HepG2 (cell line): Measurements from ENCODE around the gene CRY1. TPM values are rescaled to one million over a fixed set of nuclear protein-coding genes. Genes with fewer than 3 reads are reported as not detected.

Experiments
- ATAD3A ChIP-seq: sonication (generic); formaldehyde crosslinking; IDR thresholded peaks from 2 replicates; pipeline ENCODE4 v1.4.0; 2020; ENCODE audit warnings: missing genetic modification reagents
- CBFB ChIP-seq: sonication (generic); formaldehyde crosslinking; IDR thresholded peaks from 2 replicates; pipeline ENCODE4 v1.4.0; 2020; ENCODE audit warnings: missing genetic modification reagents
- HDAC1 ChIP-seq: sonication (generic); formaldehyde crosslinking; IDR thresholded peaks from 2 replicates; pipeline ENCODE4 v1.5.1; 2020; ENCODE audit warnings: mild to moderate bottlenecking, missing genetic modification reagents
- MBNL3 ChIP-seq: fragments of 250-450 bp; sonication (Bioruptor Pico); conservative IDR thresholded peaks from 2 replicates; pipeline ENCODE4 v1.8.0; 2022; ENCODE audit warnings: mild to moderate bottlenecking, inconsistent platforms
- PAX8 ChIP-seq: sonication (generic); formaldehyde crosslinking; IDR thresholded peaks from 2 replicates; pipeline ENCODE4 v1.8.0; 2022; ENCODE audit warnings: mild to moderate bottlenecking, missing genetic modification reagents, borderline replicate concordance
- TEAD2 ChIP-seq: sonication (generic); formaldehyde crosslinking; IDR thresholded peaks from 2 replicates; pipeline ENCODE4 v1.9.0; 2021; ENCODE audit warnings: missing genetic modification reagents
- ZNF232 ChIP-seq: sonication (generic); formaldehyde crosslinking; IDR thresholded peaks from 2 replicates; pipeline ENCODE4 v1.4.0; 2020; ENCODE audit warnings: missing genetic modification reagents, borderline replicate concordance
- ZNF331 ChIP-seq: sonication (generic); formaldehyde crosslinking; IDR thresholded peaks from 2 replicates; pipeline ENCODE4 v1.4.0; 2020; ENCODE audit warnings: missing genetic modification reagents
- ZNF431 ChIP-seq: sonication (generic); formaldehyde crosslinking; IDR thresholded peaks from 2 replicates; pipeline ENCODE4 v1.9.0; 2022; ENCODE audit warnings: missing genetic modification reagents, low read depth, mild to moderate bottlenecking, borderline replicate concordance
- ZNF724P ChIP-seq: sonication (generic); formaldehyde crosslinking; IDR thresholded peaks from 2 replicates; pipeline ENCODE4 v1.8.0; 2022; ENCODE audit warnings: missing genetic modification reagents, borderline replicate concordance
- polyA plus RNA-seq, 8 experiments: library from polyadenylated mRNA; depleted of rRNA in 3 of 8; stranded (reverse) in 7 of 8; unstranded in 1 of 8; fragments of >200 nt; fragmentation: Illumina TruSeq in 4 of 8; extraction: Trizol in 4 of 8; gene quantifications; 2 replicates each; pipeline versions ENCODE4 v1.2.1 to v1.2.3, GENCODE V29; 2011 to 2016; ENCODE audit warnings: low read depth in 4 of 8, missing spikeins in 1 of 8, mixed read lengths in 1 of 8; ENCODE audit not compliant: insufficient read depth in 1 of 8
- total RNA-seq, 5 experiments: library from RNA; depleted of rRNA; stranded (reverse); fragments of >200 nt; fragmentation: Illumina TruSeq; extraction: Trizol; gene quantifications; 2 replicates each; pipeline ENCODE4 v1.2.3, GENCODE V29; 2016; ENCODE audit warnings: low read depth in 1 of 5
- TF ChIP-seq, protein P1 (sequence below): sonication (generic); formaldehyde crosslinking; IDR thresholded peaks from 2 replicates; pipeline ENCODE4 v1.5.1; 2020; ENCODE audit warnings: mild to moderate bottlenecking, missing genetic modification reagents, borderline replicate concordance
- TF ChIP-seq, protein P2 (sequence below): IDR thresholded peaks from 2 replicates; pipeline ENCODE4 v1.6.1; 2016
- TF ChIP-seq, protein P3 (sequence below): IDR thresholded peaks from 2 replicates; pipeline ENCODE4 v1.6.1; 2012; ENCODE audit warnings: low read length, improper control_type of control experiment
- TF ChIP-seq, protein P4 (sequence below): IDR thresholded peaks from 2 replicates; pipeline ENCODE4 v1.6.1; 2016; ENCODE audit warnings: low read depth
- TF ChIP-seq, protein P5 (sequence below): sonication (generic); formaldehyde crosslinking; IDR thresholded peaks from 2 replicates; pipeline ENCODE4 v1.4.0; 2020; ENCODE audit warnings: missing genetic modification reagents, low read depth, mild to moderate bottlenecking, borderline replicate concordance

The CRY1 gene
- total and polyA plus RNA-seq, 2 of the 13 experiments (the other 11 are each of a cell fraction or from before 2014, with no cell fraction given) = 11.4 to 13.9 TPM

DNA sequence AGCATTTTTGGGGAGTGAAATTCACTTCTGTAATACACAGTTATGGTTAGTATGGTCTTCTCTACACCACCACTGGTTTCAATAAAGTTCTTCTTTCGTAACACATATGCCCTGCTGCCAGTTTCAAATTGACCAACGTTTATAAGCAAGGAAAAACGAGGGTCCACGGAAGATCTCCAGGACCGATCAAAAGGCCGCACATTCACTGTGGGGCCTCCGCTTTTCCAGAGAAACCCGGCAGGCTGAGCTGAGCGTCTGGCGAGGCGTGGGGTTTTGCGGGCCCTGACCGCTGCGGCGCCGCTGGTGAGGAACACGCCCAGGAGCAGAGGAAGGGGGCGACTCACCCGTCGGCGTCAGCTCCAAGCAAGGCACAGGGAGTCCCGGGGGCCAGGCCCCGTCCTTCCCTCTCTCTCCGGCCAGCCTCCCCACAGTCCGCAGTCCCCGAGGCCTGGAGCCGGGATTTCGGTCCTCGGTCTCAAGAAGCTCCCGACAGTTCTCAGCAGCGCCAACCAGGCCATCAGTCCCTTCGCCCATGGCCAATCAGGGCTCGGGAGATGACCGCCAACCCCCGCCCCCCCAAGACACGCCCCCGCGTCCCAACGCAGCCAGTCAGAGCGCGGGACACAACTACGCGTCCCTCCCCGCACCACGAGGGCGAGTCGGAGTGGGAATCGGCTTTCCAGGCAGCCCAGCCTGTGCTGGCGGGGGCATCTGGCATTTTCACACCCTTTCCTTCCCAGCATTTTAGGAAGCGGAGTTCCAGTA is 106.5 kb downstream of the CRY1 start, which contains the start of gene MTERF2 (continued):
- TF ChIP-seq, protein P1, sequence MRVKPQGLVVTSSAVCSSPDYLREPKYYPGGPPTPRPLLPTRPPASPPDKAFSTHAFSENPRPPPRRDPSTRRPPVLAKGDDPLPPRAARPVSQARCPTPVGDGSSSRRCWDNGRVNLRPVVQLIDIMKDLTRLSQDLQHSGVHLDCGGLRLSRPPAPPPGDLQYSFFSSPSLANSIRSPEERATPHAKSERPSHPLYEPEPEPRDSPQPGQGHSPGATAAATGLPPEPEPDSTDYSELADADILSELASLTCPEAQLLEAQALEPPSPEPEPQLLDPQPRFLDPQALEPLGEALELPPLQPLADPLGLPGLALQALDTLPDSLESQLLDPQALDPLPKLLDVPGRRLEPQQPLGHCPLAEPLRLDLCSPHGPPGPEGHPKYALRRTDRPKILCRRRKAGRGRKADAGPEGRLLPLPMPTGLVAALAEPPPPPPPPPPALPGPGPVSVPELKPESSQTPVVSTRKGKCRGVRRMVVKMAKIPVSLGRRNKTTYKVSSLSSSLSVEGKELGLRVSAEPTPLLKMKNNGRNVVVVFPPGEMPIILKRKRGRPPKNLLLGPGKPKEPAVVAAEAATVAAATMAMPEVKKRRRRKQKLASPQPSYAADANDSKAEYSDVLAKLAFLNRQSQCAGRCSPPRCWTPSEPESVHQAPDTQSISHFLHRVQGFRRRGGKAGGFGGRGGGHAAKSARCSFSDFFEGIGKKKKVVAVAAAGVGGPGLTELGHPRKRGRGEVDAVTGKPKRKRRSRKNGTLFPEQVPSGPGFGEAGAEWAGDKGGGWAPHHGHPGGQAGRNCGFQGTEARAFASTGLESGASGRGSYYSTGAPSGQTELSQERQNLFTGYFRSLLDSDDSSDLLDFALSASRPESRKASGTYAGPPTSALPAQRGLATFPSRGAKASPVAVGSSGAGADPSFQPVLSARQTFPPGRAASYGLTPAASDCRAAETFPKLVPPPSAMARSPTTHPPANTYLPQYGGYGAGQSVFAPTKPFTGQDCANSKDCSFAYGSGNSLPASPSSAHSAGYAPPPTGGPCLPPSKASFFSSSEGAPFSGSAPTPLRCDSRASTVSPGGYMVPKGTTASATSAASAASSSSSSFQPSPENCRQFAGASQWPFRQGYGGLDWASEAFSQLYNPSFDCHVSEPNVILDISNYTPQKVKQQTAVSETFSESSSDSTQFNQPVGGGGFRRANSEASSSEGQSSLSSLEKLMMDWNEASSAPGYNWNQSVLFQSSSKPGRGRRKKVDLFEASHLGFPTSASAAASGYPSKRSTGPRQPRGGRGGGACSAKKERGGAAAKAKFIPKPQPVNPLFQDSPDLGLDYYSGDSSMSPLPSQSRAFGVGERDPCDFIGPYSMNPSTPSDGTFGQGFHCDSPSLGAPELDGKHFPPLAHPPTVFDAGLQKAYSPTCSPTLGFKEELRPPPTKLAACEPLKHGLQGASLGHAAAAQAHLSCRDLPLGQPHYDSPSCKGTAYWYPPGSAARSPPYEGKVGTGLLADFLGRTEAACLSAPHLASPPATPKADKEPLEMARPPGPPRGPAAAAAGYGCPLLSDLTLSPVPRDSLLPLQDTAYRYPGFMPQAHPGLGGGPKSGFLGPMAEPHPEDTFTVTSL (CRISPR knock-in tag) = no peak
- TF ChIP-seq MBNL3 (CRISPR knock-in tag) (no peak), HDAC1 (CRISPR knock-in tag) (peak; percentile 73), PAX8 (no peak; the same call in 1 of the 2 replicates), ZNF724P (no peak), ATAD3A (CRISPR knock-in tag) (no peak), TEAD2 (CRISPR knock-in tag) (no peak), CBFB (no peak), ZNF232 (CRISPR knock-in tag) (0 out of 2 replicates have a peak, but pooled peaks have one; percentile 17), ZNF331 (CRISPR knock-in tag) (no peak; the same call in 1 of the 2 replicates), ZNF431 (CRISPR knock-in tag) (no peak)
- TF ChIP-seq, protein P2, sequence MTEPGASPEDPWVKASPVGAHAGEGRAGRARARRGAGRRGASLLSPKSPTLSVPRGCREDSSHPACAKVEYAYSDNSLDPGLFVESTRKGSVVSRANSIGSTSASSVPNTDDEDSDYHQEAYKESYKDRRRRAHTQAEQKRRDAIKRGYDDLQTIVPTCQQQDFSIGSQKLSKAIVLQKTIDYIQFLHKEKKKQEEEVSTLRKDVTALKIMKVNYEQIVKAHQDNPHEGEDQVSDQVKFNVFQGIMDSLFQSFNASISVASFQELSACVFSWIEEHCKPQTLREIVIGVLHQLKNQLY = no peak
- TF ChIP-seq, protein P3, sequence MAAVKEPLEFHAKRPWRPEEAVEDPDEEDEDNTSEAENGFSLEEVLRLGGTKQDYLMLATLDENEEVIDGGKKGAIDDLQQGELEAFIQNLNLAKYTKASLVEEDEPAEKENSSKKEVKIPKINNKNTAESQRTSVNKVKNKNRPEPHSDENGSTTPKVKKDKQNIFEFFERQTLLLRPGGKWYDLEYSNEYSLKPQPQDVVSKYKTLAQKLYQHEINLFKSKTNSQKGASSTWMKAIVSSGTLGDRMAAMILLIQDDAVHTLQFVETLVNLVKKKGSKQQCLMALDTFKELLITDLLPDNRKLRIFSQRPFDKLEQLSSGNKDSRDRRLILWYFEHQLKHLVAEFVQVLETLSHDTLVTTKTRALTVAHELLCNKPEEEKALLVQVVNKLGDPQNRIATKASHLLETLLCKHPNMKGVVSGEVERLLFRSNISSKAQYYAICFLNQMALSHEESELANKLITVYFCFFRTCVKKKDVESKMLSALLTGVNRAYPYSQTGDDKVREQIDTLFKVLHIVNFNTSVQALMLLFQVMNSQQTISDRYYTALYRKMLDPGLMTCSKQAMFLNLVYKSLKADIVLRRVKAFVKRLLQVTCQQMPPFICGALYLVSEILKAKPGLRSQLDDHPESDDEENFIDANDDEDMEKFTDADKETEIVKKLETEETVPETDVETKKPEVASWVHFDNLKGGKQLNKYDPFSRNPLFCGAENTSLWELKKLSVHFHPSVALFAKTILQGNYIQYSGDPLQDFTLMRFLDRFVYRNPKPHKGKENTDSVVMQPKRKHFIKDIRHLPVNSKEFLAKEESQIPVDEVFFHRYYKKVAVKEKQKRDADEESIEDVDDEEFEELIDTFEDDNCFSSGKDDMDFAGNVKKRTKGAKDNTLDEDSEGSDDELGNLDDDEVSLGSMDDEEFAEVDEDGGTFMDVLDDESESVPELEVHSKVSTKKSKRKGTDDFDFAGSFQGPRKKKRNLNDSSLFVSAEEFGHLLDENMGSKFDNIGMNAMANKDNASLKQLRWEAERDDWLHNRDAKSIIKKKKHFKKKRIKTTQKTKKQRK = no peak
- TF ChIP-seq, protein P4, sequence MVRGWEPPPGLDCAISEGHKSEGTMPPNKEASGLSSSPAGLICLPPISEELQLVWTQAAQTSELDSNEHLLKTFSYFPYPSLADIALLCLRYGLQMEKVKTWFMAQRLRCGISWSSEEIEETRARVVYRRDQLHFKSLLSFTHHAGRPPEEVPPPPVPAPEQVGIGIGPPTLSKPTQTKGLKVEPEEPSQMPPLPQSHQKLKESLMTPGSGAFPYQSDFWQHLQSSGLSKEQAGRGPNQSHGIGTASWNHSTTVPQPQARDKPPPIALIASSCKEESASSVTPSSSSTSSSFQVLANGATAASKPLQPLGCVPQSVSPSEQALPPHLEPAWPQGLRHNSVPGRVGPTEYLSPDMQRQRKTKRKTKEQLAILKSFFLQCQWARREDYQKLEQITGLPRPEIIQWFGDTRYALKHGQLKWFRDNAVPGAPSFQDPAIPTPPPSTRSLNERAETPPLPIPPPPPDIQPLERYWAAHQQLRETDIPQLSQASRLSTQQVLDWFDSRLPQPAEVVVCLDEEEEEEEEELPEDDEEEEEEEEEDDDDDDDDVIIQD = peak; percentile 91
- TF ChIP-seq, protein P5, sequence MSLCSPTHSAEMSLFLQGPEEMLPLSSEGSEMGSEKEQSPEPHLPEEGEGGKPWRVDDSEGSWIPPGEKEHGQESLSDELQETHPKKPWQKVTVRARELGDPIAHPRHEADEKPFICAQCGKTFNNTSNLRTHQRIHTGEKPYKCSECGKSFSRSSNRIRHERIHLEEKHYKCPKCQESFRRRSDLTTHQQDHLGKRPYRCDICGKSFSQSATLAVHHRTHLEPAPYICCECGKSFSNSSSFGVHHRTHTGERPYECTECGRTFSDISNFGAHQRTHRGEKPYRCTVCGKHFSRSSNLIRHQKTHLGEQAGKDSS (CRISPR knock-in tag) = peak; percentile 18; the same call in 1 of the 2 replicates
